Stimulated activated CD8-positive, alpha-beta memory T cell treated with anti-CD3 and anti-CD28 coated beads, Interleukin-15, amount 100 ng/mL, for 4 hours (primary cell): Measurements from ENCODE around the gene RGS17.
A peak's percentile ranks its signal among the peaks of the same experiment; 100 is the strongest.
"Not testable (repeated sequence)": the region's sequence is repeated elsewhere in the genome, so short reads cannot be mapped to it uniquely, and the experiment has no call there.

Experiments
- DNase-seq, 2 donors: peaks; one replicate each; pipeline ENCODE4 v3.0.0-alpha.2; 2020; ENCODE audit warnings: low read depth in 2 of 2

RGS17 gene

DNA sequence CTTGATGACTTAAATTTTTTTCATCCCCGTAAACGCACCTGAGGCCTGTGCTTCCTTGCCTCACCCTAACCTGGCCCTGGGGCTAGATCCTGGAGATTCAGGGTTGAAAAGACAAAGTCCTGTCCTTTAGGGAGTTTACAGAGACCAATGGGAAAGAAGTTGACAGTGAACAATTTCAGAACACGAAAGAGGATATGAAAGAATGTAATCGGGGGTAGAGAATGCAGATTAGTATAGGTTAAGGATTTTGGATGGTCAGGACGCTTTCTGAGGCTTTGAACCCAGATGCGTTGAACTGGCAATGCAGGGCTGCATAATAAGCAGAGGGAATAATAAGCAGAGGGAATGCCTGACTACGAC, 146.6 kb downstream of the RGS17 start:
- no peak for DNase-seq

DNA sequence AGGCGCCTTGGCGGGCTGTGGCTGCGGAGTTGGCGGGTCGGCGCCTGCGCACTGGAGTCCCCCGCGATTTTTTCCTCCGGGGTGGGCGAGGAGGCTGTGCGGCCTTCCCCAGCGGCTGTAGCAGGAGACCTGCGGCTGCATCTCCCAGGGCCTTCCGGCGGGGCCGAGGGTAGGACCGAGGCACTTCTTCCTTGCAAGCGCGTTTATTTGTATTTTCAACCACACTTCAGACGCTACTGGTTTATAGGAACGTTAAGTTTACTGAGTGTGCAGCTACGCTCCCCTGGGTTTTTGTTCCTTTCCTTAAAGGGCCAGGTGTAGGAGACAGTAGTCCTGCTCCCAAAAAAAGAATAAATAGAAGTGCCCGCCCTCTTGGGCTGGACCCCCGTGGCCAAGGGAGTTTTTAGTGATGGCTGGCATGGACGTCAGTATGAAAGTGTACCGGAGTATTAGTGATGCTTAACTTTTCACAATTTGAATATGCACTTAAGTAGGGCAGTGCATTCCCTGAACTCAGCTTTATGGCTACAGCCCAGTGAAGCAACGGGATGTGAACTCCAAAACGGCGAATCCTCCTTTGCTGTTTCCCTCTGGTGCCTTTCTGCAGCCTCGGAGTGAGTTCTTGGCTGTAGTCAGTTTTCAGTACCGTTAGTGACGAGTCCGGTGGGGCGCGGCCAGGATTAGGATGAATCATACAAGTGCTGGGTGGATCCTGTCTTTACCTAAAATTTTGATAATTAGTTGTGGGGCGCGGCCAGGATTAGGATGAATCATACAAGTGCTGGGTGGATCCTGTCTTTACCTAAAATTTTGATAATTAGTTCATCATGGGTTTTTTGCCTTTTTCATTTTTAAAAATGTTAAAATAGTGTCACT, 147.2 kb downstream of the RGS17 start:
- DNase-seq, result peak; percentile 38 to 87

GRCh38 chr6:152982904-152983636, 148.0 kb downstream of the RGS17 start, which contains the start of gene FBXO5:
Gene FBXO5 (minus strand): TSS chr6:152983041. CDS start chr6:152982959, 82 bp downstream.
- peak; percentile 96 to 98 for DNase-seq

DNA sequence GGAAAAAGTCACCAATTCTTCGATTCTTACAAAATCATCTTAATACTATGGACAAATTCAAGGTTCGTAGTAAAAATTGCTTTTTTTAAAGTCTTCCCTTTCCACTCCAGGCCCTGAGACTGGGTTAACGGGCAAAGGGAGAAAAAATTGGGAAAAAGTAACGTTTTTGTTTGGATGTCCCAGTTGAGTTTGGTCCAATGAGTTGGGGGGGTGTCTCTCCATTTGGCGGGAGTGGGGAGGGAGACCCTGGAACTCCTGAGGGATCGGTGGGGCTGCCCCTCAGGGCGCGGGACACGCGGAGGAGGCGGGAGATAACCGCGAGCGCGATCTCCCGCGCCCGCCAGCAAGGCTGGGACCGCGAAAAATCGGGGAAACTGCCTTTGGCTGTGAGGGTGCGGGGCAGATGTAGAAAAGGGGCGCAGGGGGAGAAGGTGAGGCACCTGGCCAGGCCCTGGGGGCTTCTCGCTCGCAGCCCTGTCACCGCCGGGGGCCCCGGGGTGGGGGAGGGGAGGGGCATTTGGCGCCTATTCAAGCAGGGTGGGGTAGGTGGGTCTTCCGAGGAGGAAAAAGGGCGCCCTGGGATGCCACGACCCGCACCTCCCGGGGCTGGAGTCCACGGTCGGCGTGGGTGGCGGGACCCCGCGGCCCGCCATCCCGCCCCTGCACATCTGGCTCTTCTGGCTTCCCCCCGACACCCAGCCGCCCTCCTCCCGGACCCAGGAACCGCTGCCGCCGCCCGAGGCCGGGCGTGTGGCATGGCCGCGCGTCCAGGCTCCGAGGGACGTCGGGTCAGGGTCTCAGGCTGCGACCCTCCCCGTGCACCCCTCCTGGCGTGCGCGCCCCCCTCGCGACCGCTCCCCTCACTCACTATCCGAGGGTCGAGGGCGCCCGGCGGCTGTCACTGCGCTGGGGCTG, 148.8 kb downstream of the RGS17 start:
- no peak for DNase-seq

GRCh38 chr6:152981219-152981618, 149.9 kb downstream of the RGS17 start:
- DNase-seq, result no peak

- no peak for DNase-seq
Measured at GRCh38 chr6:152980656-152981055, 150.4 kb downstream of the RGS17 start.

DNA sequence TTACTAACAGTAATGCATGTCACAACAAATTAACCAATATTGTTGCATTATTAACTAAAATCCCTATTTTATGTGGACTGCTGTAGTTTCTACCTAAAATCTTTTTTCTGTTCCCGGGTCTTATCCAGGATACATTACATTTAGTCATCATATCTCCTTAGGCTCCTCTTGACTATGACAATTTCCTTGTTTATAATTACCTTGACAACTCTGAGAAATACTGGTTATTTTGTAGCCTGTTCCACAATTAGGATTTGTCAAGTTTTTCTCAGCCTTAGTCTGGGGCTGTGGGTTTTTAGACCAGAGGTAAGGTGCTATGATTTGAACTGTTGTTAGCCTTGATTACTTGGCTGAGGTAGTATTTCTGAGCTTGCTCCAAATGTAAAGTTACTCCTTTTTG, 152.0 kb downstream of the RGS17 start:
- no peak for DNase-seq

- no peak for DNase-seq
Measured at GRCh38 chr6:152978058-152978457, 153.0 kb downstream of the RGS17 start.

- DNase-seq, result no peak
Measured at GRCh38 chr6:152977556-152977955, 153.5 kb downstream of the RGS17 start.

DNA sequence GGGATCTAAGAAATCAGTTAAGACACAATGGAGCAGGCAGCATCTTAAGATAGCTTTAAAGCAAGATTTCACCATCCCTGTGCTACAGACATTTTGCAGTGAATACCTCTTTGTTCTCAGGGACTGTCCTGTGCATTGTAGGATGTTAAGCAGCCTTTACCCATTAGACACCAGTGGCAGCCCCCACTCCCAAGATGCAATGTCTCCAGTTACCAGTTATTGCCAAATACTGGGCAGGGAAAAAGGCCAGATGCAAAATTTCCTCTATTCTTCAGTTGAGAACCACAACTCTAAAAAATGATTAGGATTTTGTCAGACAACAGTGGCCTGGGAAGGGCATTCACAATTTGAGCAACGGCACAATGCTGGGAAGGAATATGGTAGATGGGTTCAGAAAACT, 154.3 kb downstream of the RGS17 start:
- no peak for DNase-seq

- DNase-seq, result no peak
Measured at GRCh38 chr6:152975204-152975915, 155.7 kb downstream of the RGS17 start.

DNA sequence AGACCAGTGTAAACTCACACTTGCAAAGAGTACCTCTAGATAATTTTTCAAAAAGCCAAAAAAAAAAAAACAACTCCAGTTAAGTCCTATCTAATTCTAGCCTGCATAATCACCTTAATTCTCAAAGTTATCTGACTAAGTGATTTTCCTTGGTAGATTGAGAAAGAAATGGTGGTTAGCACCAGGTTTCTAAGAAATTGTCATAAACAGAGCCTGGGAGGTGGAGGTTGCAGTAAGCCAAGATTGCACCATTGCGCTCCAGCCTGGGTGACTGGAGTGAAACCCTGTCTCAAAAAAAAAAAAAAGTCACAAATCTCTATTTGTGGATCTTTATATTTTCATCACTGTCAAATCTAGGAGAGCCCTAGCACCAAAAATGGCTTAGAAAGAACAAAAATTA, 157.2 kb downstream of the RGS17 start:
- DNase-seq, result no peak

- DNase-seq, result no peak
Measured at GRCh38 chr6:152969688-152970418, 161.2 kb downstream of the RGS17 start.

- DNase-seq, result not testable (repeated sequence)
Measured at GRCh38 chr6:152966168-152966894, 164.8 kb downstream of the RGS17 start.

DNA sequence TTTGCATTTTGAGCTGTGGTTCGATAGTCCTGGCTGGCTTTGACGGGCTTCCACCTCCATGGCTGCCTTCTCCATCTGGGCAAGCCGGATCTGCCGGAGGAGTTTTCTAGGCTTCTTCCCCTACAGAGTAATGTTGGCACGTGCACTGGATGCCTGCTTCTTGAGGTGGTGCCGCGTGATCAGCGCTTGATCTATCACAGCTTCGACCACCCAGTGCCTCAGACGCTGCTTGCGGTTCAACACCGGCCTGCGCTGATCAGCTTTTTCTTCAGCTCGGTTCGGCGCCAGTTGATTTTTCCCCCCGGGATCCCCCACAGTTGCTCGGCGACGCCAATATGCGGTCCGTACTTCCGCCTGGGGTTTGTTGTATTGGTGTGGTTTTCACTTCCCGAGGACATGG, 171.7 kb downstream of the RGS17 start:
- no peak for DNase-seq

- no peak for DNase-seq
Measured at GRCh38 chr6:152957796-152958195, 173.3 kb downstream of the RGS17 start.
